Measurements from ENCODE around the gene STPG4. TPM values are rescaled to one million over a fixed set of nuclear protein-coding genes. Genes with fewer than 3 reads are reported as not detected.

Gene STPG4
- total RNA-seq, 1 experiment from 2014 or later, result 8.7 TPM

DNA sequence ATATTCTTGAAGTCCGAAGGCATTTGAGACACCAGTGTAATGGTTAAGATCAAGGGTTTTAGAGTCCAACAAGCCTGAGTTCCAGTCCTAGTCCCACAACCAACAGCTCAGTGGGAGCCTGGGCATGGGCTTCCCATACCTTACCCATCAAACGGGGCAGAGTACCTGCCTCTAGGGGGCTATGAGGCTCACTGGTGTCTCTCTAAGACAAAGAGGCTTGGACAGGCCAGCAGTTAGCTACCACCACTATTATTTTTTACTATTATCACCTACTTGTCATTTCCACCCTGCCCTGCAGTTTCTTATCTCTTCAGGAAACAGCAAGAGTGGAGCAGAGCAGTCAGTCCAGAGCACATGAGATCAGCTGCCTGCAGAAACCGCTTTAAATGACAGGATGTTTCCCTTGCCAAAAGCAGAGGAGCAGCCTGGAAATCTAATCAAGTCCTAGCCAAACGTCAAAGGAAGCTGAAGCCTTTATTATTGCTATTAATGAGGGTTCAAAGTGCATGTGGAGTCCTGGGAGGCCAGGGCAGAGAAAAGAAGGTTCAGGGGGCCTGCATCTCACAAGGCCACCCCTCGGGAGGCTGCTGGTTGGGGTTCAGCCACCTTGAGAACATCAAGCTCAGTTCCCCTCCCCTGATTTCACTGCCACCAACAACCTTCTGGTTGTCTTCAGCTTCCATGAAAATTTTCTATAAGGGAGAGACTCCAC lies 66.6 kb downstream of the STPG4 start:
- CTCF ChIA-PET, result interaction anchor here (0.5 to 0.7 kb wide), 2 partner anchors 13 to 23 kb away, joined by 5 to 9 read pairs; no protein-coding TSS in a partner anchor
- intact Hi-C loops (cut with micrococcal nuclease; ENCODE audit: unreplicated experiment), result no loop called here
- Histone ChIP-seq H3K27ac (0 out of 2 replicates have a peak overlapping the region, but pooled peaks have one; percentile 20), H3K27me3 (ENCODE audit: insufficient read depth, low read depth) (no peaks in the 10 kb centered on the region), H3F3A (ENCODE audit: insufficient read depth, low read depth) (no peaks in the 10 kb centered on the region), H3K9me2 (ENCODE audit: insufficient read depth) (no peaks in the 10 kb centered on the region), H3K4me1 (replicated peaks; ENCODE audit: insufficient read depth) (peaks cover 24% of the 10 kb centered on the region), H3K9me3 (ENCODE audit: insufficient read depth, low read depth) (no peaks in the 10 kb centered on the region), H3K4me2 (peak overlapping the region; percentile 35), H3K36me3 (ENCODE audit: low read depth) (no peaks in the 10 kb centered on the region), H3K79me2 (ENCODE audit: low read depth) (peaks cover 4% of the 10 kb centered on the region; the same call in 1 of the 2 replicates), H4K20me1 (ENCODE audit: insufficient read depth) (no peaks in the 10 kb centered on the region), H3K4me3 (no peak overlapping the region), H2AFZ (no peak overlapping the region)
- no peak for TF ChIP-seq EZH2 (IDR thresholded peaks at IDR 0.05; ENCODE audit: low read depth)
- no peak for TF ChIP-seq CTCF (conservative IDR thresholded peaks at IDR 0.05)
- no peak for DNase-seq
- BruUV-seq (replicated peaks), result TSS peak; percentile 76
- POLR2A ChIA-PET (ENCODE audit: unreplicated experiment), result no interaction called here

DNA sequence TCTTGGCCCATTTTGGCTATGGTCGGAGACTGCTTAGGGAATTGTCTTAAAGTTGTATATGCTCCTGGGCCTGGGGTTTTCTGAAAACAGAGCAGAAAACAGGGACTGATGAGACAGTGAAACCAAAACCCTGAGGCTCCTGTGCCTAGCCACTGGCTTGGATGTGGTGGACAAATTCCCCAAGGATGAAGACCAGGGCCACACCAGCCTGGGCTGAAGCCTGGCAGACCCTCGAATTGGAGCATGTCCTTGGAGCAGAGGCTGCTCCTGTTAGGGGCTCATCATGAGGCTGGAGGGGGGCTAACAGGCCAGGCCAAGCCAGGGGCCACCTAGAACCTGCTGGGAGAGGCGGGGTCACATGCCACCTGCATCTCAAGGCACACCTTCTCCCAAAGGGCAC lies 68.1 kb downstream of the STPG4 start:
- intact Hi-C loops (cut with micrococcal nuclease; ENCODE audit: unreplicated experiment), result no loop called here

GRCh38 chr2:47086571-47086970 lies 68.5 kb downstream of the STPG4 start:
- Histone ChIP-seq H2AFZ (no peak overlapping the region), H3K9me3 (ENCODE audit: insufficient read depth, low read depth) (no peaks in the 10 kb centered on the region), H3K79me2 (ENCODE audit: low read depth) (peaks cover 4% of the 10 kb centered on the region; the same call in 1 of the 2 replicates), H3K9me2 (ENCODE audit: insufficient read depth) (no peaks in the 10 kb centered on the region), H3K4me2 (no peak overlapping the region), H3F3A (ENCODE audit: insufficient read depth, low read depth) (no peaks in the 10 kb centered on the region; the same call in 1 of the 2 replicates), H3K4me3 (no peak overlapping the region), H3K27ac (no peak overlapping the region), H3K27me3 (ENCODE audit: insufficient read depth, low read depth) (no peaks in the 10 kb centered on the region), H3K4me1 (replicated peaks; ENCODE audit: insufficient read depth) (peaks cover 21% of the 10 kb centered on the region), H4K20me1 (ENCODE audit: insufficient read depth) (no peaks in the 10 kb centered on the region), H3K36me3 (ENCODE audit: low read depth) (no peaks in the 10 kb centered on the region)
- DNase-seq, result no peak
- CTCF ChIA-PET, result no interaction called here
- TF ChIP-seq EZH2 (IDR thresholded peaks at IDR 0.05; ENCODE audit: low read depth) (no peak), CTCF (conservative IDR thresholded peaks at IDR 0.05) (no peak)
- POLR2A ChIA-PET (ENCODE audit: unreplicated experiment), result interaction anchor here (0.6 kb wide), 2 partner anchors 9 to 526 kb away, joined by 3 to 5 read pairs; no protein-coding TSS in a partner anchor
- intact Hi-C loops (cut with micrococcal nuclease; ENCODE audit: unreplicated experiment), result no loop called here
- BruUV-seq (replicated peaks), result no TSS peak

More for the DNA sequence above, 68.1 kb downstream of the STPG4 start:
- Histone ChIP-seq H3K27ac (no peak overlapping the region), H3K79me2 (ENCODE audit: low read depth) (peaks cover 4% of the 10 kb centered on the region; the same call in 1 of the 2 replicates), H3K9me2 (ENCODE audit: insufficient read depth) (no peaks in the 10 kb centered on the region), H3F3A (ENCODE audit: insufficient read depth, low read depth) (no peaks in the 10 kb centered on the region), H3K27me3 (ENCODE audit: insufficient read depth, low read depth) (no peaks in the 10 kb centered on the region), H3K36me3 (ENCODE audit: low read depth) (no peaks in the 10 kb centered on the region), H4K20me1 (ENCODE audit: insufficient read depth) (no peaks in the 10 kb centered on the region), H3K9me3 (ENCODE audit: insufficient read depth, low read depth) (no peaks in the 10 kb centered on the region), H2AFZ (no peak overlapping the region), H3K4me2 (no peak overlapping the region), H3K4me3 (no peak overlapping the region), H3K4me1 (replicated peaks; ENCODE audit: insufficient read depth) (peaks cover 24% of the 10 kb centered on the region)
- BruUV-seq (replicated peaks), result no TSS peak
- CTCF ChIA-PET, result no interaction called here
- POLR2A ChIA-PET (ENCODE audit: unreplicated experiment), result interaction anchor here (0.6 kb wide), 2 partner anchors 8 to 525 kb away, joined by 3 to 5 read pairs; no protein-coding TSS in a partner anchor
- peak in 1 of 2 experiments; percentile 8 for DNase-seq
- no peak for TF ChIP-seq CTCF (conservative IDR thresholded peaks at IDR 0.05)
- TF ChIP-seq EZH2 (IDR thresholded peaks at IDR 0.05; ENCODE audit: low read depth), result no peak
